ENCODE measurements around the gene CISD3. TPM values are rescaled to one million over a fixed set of nuclear protein-coding genes. Genes with fewer than 3 reads are reported as not detected.

CISD3 gene
- total RNA-seq, 1 donor from 2014 or later, result 31.3 TPM

DNA sequence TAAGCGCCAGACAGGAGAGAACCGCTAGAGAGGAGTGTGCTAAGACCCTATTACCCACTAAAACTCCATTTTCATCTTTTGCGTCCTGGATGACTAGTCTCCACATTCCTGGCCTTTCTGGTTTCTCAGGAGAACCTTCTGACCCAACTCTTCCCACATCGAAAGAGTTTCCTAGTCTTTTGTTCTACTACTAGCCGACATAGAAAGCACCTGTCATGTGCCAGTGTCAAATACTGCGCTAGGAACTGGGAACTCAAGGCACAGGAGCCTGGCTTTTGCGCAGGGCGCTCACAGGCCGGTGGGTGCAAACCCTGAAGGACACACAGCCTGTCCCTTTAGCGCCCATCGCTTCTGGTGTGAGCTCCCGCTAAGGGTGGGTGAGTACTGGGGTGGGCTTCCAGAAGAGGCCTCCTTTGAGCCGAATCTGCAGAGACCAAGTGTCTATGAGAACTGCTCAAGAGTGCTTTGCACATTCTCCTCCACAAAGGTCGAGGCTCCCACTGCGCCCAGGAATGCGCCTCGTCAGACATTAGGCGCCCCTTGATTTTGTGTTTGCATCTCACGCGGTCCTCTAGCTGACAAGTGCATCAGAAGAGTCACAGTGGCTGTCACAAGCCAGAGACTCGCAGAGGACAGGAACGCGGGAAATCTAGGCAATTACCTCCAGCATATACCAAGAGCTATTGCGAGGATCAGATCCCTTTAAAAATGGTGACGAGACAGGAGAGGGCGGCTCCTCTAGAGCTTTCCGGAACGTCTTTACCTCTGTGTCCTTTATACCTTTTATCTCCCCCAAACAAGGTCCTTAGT lies 20.4 kb downstream of the CISD3 start:
- Histone ChIP-seq H3K27ac (peak overlapping the region; percentile 89), H3K36me3 (peaks cover 17% of the 10 kb centered on the region), H3K27me3 (ENCODE audit: low read depth) (peaks cover 7% of the 10 kb centered on the region), H3K4me3 (peak overlapping the region; percentile 95), H3K4me1 (peaks cover 70% of the 10 kb centered on the region), H3K9me3 (no peaks in the 10 kb centered on the region)
- ATAC-seq, result no peak
- intact Hi-C loops (cut with DNase I), result no loop called here
- no peak for DNase-seq
- TF ChIP-seq, protein P1, sequence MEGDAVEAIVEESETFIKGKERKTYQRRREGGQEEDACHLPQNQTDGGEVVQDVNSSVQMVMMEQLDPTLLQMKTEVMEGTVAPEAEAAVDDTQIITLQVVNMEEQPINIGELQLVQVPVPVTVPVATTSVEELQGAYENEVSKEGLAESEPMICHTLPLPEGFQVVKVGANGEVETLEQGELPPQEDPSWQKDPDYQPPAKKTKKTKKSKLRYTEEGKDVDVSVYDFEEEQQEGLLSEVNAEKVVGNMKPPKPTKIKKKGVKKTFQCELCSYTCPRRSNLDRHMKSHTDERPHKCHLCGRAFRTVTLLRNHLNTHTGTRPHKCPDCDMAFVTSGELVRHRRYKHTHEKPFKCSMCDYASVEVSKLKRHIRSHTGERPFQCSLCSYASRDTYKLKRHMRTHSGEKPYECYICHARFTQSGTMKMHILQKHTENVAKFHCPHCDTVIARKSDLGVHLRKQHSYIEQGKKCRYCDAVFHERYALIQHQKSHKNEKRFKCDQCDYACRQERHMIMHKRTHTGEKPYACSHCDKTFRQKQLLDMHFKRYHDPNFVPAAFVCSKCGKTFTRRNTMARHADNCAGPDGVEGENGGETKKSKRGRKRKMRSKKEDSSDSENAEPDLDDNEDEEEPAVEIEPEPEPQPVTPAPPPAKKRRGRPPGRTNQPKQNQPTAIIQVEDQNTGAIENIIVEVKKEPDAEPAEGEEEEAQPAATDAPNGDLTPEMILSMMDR (IDR thresholded peaks at IDR 0.05), result no peak

DNA sequence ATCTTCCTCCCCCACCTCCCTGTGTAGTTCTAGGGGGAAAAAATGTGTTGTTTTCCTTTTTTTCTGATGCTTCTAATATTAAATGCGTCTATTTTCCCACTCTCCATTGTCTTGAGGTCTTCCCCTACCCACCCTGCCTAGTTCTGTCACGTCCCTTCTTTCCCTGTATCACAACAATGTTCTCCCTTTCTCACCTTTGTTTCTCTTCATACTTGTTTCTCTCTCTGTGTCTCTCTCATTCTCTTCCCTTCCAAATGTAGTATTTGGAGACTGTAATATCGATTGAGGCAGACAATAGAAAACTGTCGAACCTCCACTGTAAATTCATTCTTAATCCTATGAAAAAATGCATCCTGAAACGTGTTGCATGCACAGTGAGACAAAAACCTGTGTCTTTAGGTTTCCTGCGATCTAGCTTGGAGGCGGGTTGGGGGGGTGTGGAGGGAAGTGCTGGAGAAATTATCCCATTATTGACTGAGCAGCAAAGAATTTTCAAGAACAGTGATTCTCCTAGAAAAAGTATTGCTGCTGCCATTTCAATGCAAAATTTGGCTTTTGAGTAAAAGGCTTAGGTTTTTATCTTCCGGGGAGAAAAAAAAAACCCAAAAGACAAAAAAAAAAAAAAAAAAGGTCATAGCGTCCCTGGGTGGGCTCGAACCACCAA lies 21.1 kb downstream of the CISD3 start:
- Histone ChIP-seq H3K27me3 (ENCODE audit: low read depth) (peaks cover 7% of the 10 kb centered on the region), H3K4me3 (peak overlapping the region; percentile 95), H3K36me3 (peaks cover 24% of the 10 kb centered on the region), H3K4me1 (peaks cover 63% of the 10 kb centered on the region), H3K27ac (peak overlapping the region; percentile 89), H3K9me3 (no peaks in the 10 kb centered on the region)
- intact Hi-C loops (cut with DNase I), result no loop called here
- no peak for DNase-seq
- ATAC-seq, result no peak
- TF ChIP-seq, protein P1 (IDR thresholded peaks at IDR 0.05), result no peak

GRCh38 chr17:38751808-38752307 lies 21.7 kb downstream of the CISD3 start:
- Histone ChIP-seq H3K27ac (peak overlapping the region; percentile 89), H3K36me3 (peaks cover 30% of the 10 kb centered on the region), H3K9me3 (no peaks in the 10 kb centered on the region), H3K27me3 (ENCODE audit: low read depth) (peaks cover 7% of the 10 kb centered on the region), H3K4me1 (peaks cover 57% of the 10 kb centered on the region), H3K4me3 (peak overlapping the region; percentile 95)
- peak; percentile 62 to 72 for ATAC-seq
- intact Hi-C loops (cut with DNase I), result no loop called here
- TF ChIP-seq, protein P1 (IDR thresholded peaks at IDR 0.05), result no peak
- peak; percentile 86 for DNase-seq

DNA sequence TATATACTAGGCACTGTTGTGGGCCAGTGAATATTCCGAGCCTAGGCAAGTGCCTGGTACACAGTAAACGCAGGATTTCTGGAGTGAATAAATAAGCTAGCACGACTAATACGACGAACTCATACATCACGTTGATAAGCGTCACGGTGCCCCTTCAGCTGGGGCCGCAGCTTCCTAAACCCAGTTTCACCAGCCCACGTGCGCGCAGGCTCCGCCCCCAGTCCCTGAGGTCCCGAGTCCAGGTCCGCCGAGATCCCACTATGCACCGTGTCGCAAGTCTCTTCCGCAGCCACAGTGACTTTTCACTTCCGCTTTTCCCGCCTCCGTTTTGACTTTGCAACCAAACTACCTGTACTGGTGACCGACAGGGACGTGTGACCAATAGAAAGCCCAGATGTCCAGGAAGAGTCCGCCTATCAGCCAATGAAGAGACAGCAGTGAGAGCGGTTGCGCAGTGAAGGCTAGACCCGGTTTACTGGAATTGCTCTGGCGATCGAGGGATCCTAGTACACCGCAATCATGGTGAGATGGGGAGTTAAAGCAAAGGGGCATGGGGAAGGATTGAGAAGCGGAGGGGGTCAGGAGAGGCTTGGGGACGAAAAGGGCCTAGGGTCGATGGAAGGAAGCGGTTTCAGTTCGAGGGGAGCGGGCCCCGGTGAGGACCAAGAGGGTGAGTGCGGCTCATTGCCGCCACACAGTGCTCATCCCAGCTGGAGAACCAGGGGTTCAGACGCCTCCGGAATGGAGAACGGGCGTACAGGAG lies 22.3 kb downstream of the CISD3 start, which contains the start of gene PSMB3:
Gene PSMB3, plus strand, starts transcription at position 434 of the 763 bp plus-strand sequence. Its CDS starts 86 bp downstream, at position 520.
- Histone ChIP-seq H3K4me1 (peaks cover 51% of the 10 kb centered on the region), H3K27me3 (ENCODE audit: low read depth) (peaks cover 2% of the 10 kb centered on the region), H3K27ac (peak within 1 kb of the TSS; percentile 89), H3K4me3 (peak within 1 kb of the TSS; percentile 95), H3K9me3 (no peaks in the 10 kb centered on the region), H3K36me3 (peaks cover 36% of the 10 kb centered on the region)
- ATAC-seq (peak; percentile 90 to 91), DNase-seq (peak; percentile 98)
- TF ChIP-seq, protein P1 (IDR thresholded peaks at IDR 0.05), result no peak
- intact Hi-C loops (cut with DNase I), result no loop called here

- peaks cover 49% of the 10 kb centered on the region for H3K4me1 ChIP-seq
- ATAC-seq (no peak), DNase-seq (no peak)
These were observed 22.9 kb downstream of the CISD3 start for GRCh38 chr17:38753071-38753506.

More at GRCh38 chr17:38753071-38753506, 22.9 kb downstream of the CISD3 start:
- TF ChIP-seq, protein P1 (IDR thresholded peaks at IDR 0.05), result no peak
- H3K36me3 ChIP-seq, result peaks cover 42% of the 10 kb centered on the region
- intact Hi-C loops (cut with DNase I), result no loop called here
- H3K27ac ChIP-seq, result peak overlapping the region; percentile 89
- H3K9me3 ChIP-seq, result no peaks in the 10 kb centered on the region
- H3K4me3 ChIP-seq, result peak overlapping the region; percentile 95
- no peaks in the 10 kb centered on the region for H3K27me3 ChIP-seq (ENCODE audit: low read depth)

Data from lower lobe of right lung (tissue), 2 donors.